Activated CD4-positive, alpha-beta T cell treated with anti-CD3 and anti-CD28 coated beads for 4 hours (primary cell): ENCODE results near the gene UBR3.
"Not testable (repeated sequence)": the region's sequence is repeated elsewhere in the genome, so short reads cannot be mapped to it uniquely, and the experiment has no call there.

ENCODE experiments used
- DNase-seq, 2 donors: peaks; one replicate each; pipeline ENCODE4 v3.0.0-alpha.2; 2020

The UBR3 gene

DNA sequence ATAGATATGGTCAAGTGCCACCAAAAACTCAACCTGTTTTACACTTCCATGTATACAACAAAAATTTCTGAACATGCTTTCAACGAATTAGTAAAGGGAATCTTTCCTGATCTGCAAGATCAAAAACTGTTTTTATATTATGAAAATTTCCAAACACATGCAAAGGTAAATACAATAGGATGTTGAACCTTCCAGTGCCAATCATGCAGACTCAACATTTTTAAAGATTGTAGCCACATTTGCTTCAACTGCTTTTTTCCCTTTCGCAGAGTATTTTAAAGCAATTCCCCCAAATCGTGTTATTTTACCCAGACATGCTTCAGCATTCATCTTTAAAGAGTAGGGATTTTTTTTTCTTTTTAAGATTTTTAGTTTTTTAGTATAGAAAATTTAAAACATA lies 40.3 kb downstream of the UBR3 start:
- no peak for DNase-seq

- DNase-seq, result no peak
These were observed 41.7 kb downstream of the UBR3 start for GRCh38 chr2:169868951-169869350.

DNA sequence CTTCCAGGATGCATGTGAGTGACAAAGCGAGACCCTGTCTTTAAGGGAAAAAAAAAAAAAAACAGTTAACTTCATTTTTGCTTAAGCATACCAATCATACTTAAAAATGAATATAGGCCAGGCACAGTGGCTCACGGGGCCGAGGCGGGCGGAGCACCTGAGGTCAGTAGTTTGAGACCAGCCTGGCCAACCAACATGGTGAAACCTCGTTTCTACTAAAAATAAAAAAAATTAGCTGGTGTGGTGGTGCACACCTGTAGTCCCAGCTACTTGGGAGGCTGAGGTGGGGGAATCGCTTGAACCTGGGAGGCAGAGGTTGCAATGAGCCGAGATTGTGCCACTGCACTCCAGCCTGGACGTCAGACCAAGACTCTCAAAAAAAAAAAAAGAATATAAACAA lies 44.1 kb downstream of the UBR3 start:
- DNase-seq, result not testable (repeated sequence)

- no peak for DNase-seq
These were observed 44.7 kb downstream of the UBR3 start for GRCh38 chr2:169871994-169872393.

DNA sequence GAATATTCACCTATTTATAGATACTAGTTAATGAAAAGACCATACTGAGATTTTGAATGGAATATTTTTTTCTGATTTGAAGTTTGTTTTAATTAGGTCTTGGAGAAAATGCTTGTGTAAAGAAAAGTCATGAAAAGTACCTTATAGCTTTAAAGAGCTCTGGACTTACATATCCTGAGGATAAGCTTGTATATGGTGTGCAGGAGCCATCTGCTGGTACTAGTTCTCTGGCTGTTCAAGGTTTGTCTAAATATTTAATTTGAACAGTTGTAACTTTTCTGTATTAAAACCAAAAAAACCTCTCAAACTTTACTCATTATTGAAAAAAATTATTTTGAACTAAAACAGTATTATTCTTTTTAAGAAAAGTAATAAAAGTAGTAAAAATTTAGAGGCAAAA lies 50.1 kb downstream of the UBR3 start:
- no peak for DNase-seq

DNA sequence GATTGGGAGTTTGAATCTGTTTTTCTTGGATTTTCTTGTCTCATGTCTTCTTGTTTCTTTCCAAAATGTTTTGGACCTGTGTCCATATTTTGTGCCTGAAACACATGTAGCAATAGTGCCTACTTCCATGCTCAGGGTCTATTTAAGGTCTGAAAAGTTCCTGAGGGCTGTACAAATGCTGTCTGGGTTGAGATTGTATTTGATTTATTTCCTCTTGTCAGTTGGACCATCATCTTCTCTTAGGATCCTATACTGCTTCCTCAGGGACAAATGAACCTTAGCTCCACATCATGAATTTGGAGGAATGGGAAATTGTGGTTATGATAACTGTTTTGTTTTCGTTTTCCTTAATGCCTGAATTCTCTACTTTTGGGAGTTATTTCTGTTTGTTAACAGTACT lies 59.9 kb downstream of the UBR3 start:
- DNase-seq, result no peak

- DNase-seq, result no peak
These were observed 64.5 kb downstream of the UBR3 start for GRCh38 chr2:169891593-169892298.

DNA sequence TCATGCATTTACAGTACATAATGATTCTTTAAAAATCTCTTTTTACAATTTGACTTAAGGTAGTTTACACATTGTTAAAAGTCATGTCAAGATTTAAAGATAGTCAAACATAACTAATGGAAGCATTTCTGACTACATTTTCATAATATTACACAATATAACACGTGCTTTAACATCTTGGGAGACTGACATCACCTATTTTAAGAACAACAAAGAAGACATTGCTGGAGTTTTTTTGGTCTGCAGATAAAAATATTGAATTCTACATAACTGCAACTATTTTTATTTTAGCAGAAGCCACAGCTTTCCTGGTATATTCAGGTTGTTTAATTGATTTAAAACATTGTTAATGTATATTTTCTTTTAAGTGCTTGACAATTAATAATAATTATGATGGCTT lies 65.7 kb downstream of the UBR3 start:
- DNase-seq, result no peak

DNA sequence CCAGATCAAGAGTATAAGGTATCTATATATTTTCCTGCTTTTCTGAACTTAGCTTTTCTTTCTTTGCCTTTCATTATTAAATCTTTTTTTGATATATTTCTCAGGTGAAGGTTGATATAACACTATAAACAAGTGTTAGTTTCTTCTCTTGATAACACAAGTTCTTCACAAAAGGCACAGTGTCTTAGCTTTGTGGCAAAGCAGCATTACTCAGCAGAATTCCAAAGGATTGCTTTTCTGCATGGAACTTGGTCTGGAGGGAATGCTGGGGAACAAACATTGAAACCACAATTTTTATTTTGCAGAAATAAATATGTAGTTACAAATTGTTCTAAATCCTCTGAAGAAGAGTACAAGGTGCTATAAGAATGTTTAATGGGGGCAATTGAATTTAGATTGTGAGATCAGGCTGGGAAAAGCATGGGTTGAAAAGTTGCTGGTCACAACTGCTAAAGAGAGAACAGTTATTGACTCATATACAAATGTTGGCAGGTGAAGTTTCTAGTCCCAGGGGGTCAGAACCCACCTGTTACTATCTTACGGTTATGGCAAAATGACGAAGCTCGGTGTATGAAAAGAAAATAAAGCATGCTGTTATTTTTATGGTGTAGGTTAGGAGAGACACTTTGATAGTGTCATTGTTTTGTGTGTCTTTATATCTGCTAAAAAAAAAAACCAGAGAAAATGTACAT lies 68.2 kb downstream of the UBR3 start:
- no peak for DNase-seq

DNA sequence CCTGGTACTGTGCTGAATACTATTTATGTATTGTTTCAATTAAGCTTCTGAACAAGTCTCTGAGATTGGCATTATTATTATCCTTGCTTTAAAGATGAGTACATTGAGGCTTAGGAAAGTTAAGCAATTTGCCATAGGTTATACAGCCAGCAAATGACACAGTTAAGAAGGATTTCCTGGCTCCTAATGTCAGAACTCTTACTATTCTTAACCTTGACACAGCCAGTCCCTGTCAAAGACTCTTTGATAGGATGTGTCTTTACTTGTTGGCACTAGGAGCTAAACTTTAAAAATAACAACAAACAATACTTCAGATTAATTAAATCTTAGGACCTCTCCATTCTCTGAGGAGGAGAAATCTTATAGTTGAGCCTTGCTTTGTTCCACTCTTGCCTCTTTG lies 70.6 kb downstream of the UBR3 start:
- no peak for DNase-seq

DNA sequence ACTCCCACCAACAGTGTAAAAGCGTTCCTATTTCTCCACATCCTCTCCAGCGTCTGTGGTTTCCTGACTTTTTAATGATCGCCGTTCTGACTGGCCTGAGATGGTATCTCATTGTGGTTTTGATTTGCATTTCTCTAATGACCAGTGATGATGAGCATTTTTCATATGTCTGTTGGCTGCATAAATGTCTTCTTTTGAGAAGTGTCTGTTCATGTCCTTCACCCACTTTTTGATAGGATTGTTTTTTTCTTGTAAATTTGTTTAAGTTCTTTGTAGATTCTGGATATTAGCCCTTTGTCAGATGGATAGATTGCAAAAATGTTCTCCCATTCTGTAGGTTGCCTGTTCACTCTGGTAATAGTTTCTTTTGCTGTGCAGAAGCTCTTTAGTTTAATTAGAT lies 72.8 kb downstream of the UBR3 start:
- DNase-seq, result not testable (repeated sequence)

- no peak for DNase-seq
These were observed 73.4 kb downstream of the UBR3 start for GRCh38 chr2:169900686-169901085.

GRCh38 chr2:169906731-169907130 lies 79.5 kb downstream of the UBR3 start:
- no peak for DNase-seq

DNA sequence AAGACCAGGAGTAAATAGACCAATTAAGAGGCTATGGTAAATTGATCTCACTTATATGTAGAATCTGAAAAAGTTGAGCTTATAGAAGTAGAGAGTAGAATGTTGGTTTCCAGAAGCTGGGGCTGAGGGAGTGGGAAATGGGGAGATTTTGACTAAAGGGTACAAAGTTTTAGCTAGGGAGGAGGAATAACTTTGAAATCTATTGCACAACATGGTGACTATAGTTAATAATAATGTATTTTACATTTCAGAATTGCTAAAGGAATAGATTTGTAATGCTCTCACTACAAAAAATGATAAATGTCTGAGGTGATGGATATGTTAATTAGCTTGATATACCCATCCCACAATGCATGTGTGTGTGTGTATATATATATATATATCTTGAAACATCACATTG lies 82.1 kb downstream of the UBR3 start:
- no peak for DNase-seq

DNA sequence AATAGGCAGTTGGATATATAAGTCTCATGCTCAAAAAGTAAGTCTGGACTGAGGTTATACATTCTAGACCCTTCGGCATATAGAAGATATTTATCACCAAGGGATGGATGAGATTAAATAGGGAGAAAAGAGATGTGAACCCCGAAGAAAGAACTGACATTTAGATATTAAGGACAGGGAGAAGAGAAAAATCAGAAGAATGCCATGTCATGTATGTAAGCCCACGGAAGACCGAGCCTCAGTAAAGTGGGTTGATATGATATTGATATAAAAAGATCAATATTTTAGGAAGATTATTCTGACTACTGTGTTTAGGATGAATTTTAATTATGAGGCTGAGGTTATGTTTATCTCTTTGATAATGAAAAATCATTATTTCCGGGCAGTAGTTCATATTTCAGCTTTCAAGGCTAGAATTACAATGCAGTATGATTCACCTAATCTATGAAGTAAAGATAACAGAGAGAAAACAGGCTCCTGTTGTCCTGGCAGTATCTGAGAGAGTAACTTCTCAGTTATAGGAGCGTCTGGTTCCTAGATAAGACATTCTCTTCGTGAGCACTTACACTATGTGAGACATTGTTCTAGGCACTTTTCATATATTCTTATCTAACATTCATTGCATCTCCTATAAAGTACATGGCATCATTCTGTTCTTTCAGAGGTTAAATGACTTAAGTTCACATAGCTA lies 83.0 kb downstream of the UBR3 start:
- DNase-seq, result no peak

DNA sequence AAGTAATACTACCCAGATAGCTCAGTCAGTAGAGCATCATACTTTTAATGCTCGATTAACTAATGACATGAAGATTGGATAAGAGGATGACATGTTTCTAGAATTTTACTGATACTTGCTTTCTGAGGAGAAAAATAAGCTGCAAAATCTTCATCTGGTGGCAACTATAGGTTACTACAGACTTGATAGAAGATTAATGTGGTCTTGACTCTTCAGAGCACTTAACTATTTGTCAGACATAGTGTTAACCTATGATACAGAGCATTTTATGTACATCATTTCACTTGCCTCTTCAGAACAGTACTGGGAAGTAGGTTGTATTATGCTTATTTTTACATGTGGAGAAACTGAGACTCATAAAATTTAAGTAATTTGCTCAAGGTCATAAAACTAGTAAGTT lies 83.9 kb downstream of the UBR3 start:
- DNase-seq, result no peak

DNA sequence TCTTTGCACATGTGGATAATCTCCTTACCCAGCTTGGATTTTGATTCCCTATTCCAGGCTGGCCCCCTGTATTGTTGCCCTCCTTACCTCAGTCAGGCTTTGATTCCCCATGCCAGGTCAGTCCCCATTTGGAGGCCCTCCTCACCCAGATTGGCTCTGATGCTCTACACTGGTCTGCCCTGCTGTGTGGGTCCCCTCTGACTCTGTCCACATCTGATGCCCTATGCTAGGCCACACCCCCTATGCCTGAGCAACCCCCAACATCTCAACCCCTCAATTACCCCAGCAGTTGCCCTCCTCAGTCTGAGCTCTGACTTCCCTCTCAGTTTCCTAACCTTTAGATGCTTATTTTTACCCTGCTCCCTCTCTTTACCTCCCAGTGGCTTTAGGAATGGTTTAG lies 89.4 kb downstream of the UBR3 start:
- no peak for DNase-seq

- no peak for DNase-seq
These were observed 96.7 kb downstream of the UBR3 start for GRCh38 chr2:169923977-169924376.

GRCh38 chr2:169925968-169926367 lies 98.7 kb downstream of the UBR3 start:
- no peak for DNase-seq

DNA sequence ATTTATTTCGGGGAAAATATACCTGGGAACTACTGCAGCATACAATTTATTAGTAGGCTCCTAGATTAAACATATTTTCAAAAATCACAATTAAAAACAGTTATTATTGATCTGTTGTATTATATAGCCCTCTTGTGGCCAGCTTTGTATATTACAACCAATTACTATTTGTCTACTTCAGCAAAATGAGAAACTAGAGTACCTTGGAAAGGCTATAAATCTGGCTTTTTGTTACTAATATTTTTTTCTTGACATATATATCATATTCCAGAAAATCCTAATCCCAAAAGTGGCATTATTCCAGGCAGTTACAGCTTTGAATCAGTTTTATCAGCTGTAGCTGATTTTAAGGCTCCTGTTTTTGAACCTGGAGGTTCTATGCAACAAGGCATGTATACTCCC lies 101.2 kb downstream of the UBR3 start:
- peak in 1 of 2 donors; percentile 6 for DNase-seq

DNA sequence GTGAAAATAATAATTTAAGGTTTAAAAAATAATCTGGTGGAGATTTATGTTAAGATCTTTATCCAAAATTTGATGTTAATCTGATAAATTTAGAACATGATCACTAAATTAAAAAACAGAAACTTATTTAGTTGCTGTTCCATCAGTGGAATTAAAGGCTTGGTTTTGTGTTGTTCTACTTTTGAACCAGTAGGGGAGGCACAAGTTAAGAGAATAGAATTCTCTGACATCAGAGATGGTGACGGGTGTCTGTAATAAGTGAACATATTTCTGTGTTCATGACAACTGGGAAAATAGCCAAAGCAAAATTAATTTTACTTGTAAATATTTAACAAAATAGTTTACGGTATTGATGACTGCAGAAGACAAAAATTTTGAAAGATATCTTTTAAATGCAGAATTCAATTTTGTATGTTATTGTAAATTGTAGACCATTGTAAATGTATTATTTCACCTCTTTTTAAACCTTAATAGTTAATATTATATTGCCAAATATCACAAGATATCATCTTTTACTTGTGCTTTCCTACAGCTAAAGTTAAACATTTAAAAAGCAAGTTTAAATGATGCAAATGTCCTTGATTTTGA lies 106.0 kb downstream of the UBR3 start:
- no peak for DNase-seq

- DNase-seq, result not testable (repeated sequence)
These were observed 109.4 kb downstream of the UBR3 start for GRCh38 chr2:169936652-169937051.

GRCh38 chr2:169945515-169945914 lies 118.3 kb downstream of the UBR3 start:
- no peak for DNase-seq

GRCh38 chr2:169946092-169946491 lies 118.8 kb downstream of the UBR3 start:
- DNase-seq, result no peak
